ENCODE measurements around the gene CLDN20. TPM values are rescaled to one million over a fixed set of nuclear protein-coding genes. Genes with fewer than 3 reads are reported as not detected.

Gene CLDN20
- total and polyA plus RNA-seq, 10 of the 15 experiments (the other 5 are each of a cell fraction or from before 2014, with no cell fraction given): 0.13 to 0.23 TPM; not detected in 8

GRCh38 chr6:155244434-155244833 lies 19.4 kb upstream of the CLDN20 start (continued):
- TF ChIP-seq ZNF217 (IDR thresholded peaks at IDR 0.05) (no peak), PAX5 (IDR thresholded peaks at IDR 0.05; ENCODE audit: borderline replicate concordance, low read depth, low read length) (no peak), CHD1 (IDR thresholded peaks at IDR 0.05; ENCODE audit: low read depth, low read length) (no peak), SMARCA5 (IDR thresholded peaks at IDR 0.05) (no peak), CBX5 (IDR thresholded peaks at IDR 0.05; ENCODE audit: low read depth) (no peak)
- TF ChIP-seq, protein P1, sequence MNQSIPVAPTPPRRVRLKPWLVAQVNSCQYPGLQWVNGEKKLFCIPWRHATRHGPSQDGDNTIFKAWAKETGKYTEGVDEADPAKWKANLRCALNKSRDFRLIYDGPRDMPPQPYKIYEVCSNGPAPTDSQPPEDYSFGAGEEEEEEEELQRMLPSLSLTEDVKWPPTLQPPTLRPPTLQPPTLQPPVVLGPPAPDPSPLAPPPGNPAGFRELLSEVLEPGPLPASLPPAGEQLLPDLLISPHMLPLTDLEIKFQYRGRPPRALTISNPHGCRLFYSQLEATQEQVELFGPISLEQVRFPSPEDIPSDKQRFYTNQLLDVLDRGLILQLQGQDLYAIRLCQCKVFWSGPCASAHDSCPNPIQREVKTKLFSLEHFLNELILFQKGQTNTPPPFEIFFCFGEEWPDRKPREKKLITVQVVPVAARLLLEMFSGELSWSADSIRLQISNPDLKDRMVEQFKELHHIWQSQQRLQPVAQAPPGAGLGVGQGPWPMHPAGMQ (IDR thresholded peaks at IDR 0.05; ENCODE audit: borderline replicate concordance): no peak

DNA sequence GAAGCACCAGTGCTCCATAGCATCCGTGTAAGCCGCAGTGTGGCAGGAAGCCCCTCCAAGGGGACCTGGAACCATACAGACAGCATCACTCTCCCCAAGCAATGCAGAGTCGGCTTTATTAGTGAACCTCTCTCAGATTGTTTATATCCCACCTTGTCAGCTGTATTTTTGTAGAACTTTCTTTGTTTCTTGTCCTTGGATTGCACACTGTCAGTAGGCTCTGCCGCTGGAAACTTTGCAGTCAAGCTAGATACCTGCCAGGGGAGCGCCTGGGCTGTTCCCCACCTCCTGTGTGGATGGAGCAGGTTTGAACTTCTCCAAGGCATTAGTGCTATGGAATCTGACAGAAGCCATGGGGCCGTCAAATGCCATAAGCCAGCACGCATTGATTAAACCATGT lies 18.6 kb upstream of the CLDN20 start:
- in situ Hi-C loops (cut with MboI) (no loop called here), intact Hi-C loops (cut with micrococcal nuclease; ENCODE audit: unreplicated experiment) (loop anchor here (5.0 to 10.0 kb wide), 2 partner anchors 380 to 568 kb away; no protein-coding TSS in a partner anchor)
- H3K4me3 ChIP-seq: no peak overlapping the region
- ATAC-seq (no peak), FAIRE-seq (no peak), DNase-seq (ENCODE audit: low read depth, low spot score) (no peak)
- H3K27me3 ChIP-seq (replicated peaks in 1 of 2; ENCODE audit: control insufficient read depth in 2 of 2, insufficient read depth in 2 of 2, low read length in 1 of 2): no peaks in the 10 kb centered on the region
- CTCF ChIA-PET: interaction anchor here (8.5 kb wide), 1 partner anchor 67 kb away, joined by 228 read pairs; no protein-coding TSS in a partner anchor
- SMC1A ChIA-PET (ENCODE audit: uncharacterized antibody, unreplicated experiment): interaction anchor here (0.9 to 11.0 kb wide), 4 partner anchors 9 to 317 kb away, joined by 3 to 224 read pairs (median 4); no protein-coding TSS in a partner anchor
- no peak overlapping the region for H3K9ac ChIP-seq (ENCODE audit: control insufficient read depth, insufficient read depth, low read length)
- H3K79me2 ChIP-seq (ENCODE audit: control insufficient read depth, insufficient read depth, low read length): no peaks in the 10 kb centered on the region
- no peaks in the 10 kb centered on the region for H4K20me1 ChIP-seq (ENCODE audit: control insufficient read depth, insufficient read depth)
- peaks cover 5 to 6% of the 10 kb centered on the region in 2 experiments for H3K36me3 ChIP-seq (ENCODE audit: control insufficient read depth in 2 of 2, insufficient read depth in 2 of 2, low read length in 1 of 2)
- H3K9me3 ChIP-seq (replicated peaks; ENCODE audit: control insufficient read depth, insufficient read depth, low read length): no peaks in the 10 kb centered on the region
- RAD21 ChIA-PET (ENCODE audit: unreplicated experiment): interaction anchor here (1.1 to 10.1 kb wide), 2 partner anchors 64 to 67 kb away, joined by 3 to 178 read pairs; no protein-coding TSS in a partner anchor
- H3K27ac ChIP-seq (ENCODE audit: control insufficient read depth, insufficient read depth): no peak overlapping the region
- H3K4me2 ChIP-seq (ENCODE audit: control insufficient read depth, insufficient read depth): no peak overlapping the region
- WGBS (ENCODE audit: insufficient coverage, insufficient replicate concordance, low lambda C conversion rate, missing lambda C conversion rate): over 99% methylated on average over 7 of the region's 7 CpGs
- no peak overlapping the region for H2AFZ ChIP-seq (ENCODE audit: control insufficient read depth, low read depth, low read length)
- POLR2A ChIA-PET: no interaction called here
- H3K4me1 ChIP-seq (ENCODE audit: control insufficient read depth, insufficient read depth, low read length): peaks cover 4% of the 10 kb centered on the region; the same call in 1 of the 2 replicates
- BruUV-seq (replicated peaks): no TSS peak
- TF ChIP-seq EP300 (IDR thresholded peaks at IDR 0.05; ENCODE audit: borderline replicate concordance in 1 of 2, control insufficient read depth in 1 of 2, low read depth in 2 of 2, low read length in 2 of 2) (no peak), NBN (IDR thresholded peaks at IDR 0.05) (no peak), POLR2A (IDR thresholded peaks at IDR 0.05; ENCODE audit: low read depth, low read length) (no peak), FOXK2 (IDR thresholded peaks at IDR 0.05) (no peak), IRF3 (IDR thresholded peaks at IDR 0.05) (no peak), ZNF274 (IDR thresholded peaks at IDR 0.05; ENCODE audit: insufficient read depth, insufficient read length) (no peak)
- TF ChIP-seq, protein P2, sequence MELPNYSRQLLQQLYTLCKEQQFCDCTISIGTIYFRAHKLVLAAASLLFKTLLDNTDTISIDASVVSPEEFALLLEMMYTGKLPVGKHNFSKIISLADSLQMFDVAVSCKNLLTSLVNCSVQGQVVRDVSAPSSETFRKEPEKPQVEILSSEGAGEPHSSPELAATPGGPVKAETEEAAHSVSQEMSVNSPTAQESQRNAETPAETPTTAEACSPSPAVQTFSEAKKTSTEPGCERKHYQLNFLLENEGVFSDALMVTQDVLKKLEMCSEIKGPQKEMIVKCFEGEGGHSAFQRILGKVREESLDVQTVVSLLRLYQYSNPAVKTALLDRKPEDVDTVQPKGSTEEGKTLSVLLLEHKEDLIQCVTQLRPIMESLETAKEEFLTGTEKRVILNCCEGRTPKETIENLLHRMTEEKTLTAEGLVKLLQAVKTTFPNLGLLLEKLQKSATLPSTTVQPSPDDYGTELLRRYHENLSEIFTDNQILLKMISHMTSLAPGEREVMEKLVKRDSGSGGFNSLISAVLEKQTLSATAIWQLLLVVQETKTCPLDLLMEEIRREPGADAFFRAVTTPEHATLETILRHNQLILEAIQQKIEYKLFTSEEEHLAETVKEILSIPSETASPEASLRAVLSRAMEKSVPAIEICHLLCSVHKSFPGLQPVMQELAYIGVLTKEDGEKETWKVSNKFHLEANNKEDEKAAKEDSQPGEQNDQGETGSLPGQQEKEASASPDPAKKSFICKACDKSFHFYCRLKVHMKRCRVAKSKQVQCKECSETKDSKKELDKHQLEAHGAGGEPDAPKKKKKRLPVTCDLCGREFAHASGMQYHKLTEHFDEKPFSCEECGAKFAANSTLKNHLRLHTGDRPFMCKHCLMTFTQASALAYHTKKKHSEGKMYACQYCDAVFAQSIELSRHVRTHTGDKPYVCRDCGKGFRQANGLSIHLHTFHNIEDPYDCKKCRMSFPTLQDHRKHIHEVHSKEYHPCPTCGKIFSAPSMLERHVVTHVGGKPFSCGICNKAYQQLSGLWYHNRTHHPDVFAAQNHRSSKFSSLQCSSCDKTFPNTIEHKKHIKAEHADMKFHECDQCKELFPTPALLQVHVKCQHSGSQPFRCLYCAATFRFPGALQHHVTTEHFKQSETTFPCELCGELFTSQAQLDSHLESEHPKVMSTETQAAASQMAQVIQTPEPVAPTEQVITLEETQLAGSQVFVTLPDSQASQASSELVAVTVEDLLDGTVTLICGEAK (IDR thresholded peaks at IDR 0.05; ENCODE audit: borderline replicate concordance): no peak
- TF ChIP-seq, protein P3, sequence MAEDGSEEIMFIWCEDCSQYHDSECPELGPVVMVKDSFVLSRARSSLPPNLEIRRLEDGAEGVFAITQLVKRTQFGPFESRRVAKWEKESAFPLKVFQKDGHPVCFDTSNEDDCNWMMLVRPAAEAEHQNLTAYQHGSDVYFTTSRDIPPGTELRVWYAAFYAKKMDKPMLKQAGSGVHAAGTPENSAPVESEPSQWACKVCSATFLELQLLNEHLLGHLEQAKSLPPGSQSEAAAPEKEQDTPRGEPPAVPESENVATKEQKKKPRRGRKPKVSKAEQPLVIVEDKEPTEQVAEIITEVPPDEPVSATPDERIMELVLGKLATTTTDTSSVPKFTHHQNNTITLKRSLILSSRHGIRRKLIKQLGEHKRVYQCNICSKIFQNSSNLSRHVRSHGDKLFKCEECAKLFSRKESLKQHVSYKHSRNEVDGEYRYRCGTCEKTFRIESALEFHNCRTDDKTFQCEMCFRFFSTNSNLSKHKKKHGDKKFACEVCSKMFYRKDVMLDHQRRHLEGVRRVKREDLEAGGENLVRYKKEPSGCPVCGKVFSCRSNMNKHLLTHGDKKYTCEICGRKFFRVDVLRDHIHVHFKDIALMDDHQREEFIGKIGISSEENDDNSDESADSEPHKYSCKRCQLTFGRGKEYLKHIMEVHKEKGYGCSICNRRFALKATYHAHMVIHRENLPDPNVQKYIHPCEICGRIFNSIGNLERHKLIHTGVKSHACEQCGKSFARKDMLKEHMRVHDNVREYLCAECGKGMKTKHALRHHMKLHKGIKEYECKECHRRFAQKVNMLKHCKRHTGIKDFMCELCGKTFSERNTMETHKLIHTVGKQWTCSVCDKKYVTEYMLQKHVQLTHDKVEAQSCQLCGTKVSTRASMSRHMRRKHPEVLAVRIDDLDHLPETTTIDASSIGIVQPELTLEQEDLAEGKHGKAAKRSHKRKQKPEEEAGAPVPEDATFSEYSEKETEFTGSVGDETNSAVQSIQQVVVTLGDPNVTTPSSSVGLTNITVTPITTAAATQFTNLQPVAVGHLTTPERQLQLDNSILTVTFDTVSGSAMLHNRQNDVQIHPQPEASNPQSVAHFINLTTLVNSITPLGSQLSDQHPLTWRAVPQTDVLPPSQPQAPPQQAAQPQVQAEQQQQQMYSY (CRISPR knock-in tag; IDR thresholded peaks at IDR 0.05): no peak

Data from GM12878 (cell line).